ENCODE data around the gene NCAPH2. TPM values are rescaled to one million over a fixed set of nuclear protein-coding genes. Genes with fewer than 3 reads are reported as not detected.

The NCAPH2 gene
- total RNA-seq, 4 donors from 2014 or later = 26.5 to 64.7 (median 41.6) TPM

DNA sequence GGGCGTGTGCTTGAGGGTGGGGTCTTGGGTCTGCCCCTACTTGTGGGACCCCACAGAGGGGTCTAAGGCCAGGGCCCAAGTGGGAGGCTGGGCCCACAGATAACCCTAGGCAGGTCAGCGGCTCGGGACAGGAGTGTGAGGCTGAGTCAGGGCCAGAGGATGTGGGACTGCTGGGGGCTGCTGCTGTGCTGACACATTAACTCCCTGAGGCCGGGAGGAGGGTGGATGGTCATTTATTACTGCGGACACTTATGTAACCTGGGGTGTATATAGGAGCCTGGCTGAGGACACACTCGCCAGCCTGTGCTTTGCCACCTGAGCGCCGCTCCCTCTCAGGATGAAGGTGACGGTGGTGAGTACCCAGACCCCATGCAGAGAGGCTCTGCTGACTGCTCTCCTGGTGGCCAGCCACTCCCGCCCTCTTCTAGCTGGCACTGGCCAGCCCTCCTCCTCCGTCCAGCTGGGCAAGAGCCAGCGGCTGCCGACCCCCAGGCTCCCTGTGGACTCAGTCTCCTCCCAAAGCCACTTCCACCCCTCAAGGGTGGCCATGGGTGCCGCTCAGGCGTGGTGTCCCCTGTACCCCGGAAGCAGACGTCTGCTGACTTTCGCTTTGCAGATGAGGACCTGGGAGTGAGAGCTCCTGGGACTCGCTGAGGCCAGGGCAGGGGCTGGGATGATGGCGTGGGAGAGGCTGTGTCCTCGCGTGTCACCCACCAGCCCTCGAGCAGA, 21.3 kb upstream of the NCAPH2 start, which contains the start of gene MIOX:
Gene MIOX, plus strand, starts transcription at position 299 of the 729 bp plus-strand sequence. Its CDS starts 39 bp downstream, at position 338.
- Histone ChIP-seq H3K27ac (no peak within 1 kb of the TSS), H3K4me1 (peaks cover 5 to 20% (median 16%) of the 10 kb centered on the region in 4 donors), H3K27me3 (peaks cover 15% of the 10 kb centered on the region), H3K9me3 (no peaks in the 10 kb centered on the region), H3K4me3 (no peak within 1 kb of the TSS), H3K36me3 (no peaks in the 10 kb centered on the region)
- WGBS, 2 donors (ENCODE audit: low coverage in 1 of 2) = 80% methylated on average over 21 of the region's 23 CpGs; no CpG with 5 or more reads in 1 of the 2 donors
- TF ChIP-seq EP300 (IDR thresholded peaks at IDR 0.05; ENCODE audit: low read depth) (no peak), POLR2A (IDR thresholded peaks at IDR 0.05) (no peak), POLR2AphosphoS5 (IDR thresholded peaks at IDR 0.05) (no peak)
- TF ChIP-seq, protein P1, sequence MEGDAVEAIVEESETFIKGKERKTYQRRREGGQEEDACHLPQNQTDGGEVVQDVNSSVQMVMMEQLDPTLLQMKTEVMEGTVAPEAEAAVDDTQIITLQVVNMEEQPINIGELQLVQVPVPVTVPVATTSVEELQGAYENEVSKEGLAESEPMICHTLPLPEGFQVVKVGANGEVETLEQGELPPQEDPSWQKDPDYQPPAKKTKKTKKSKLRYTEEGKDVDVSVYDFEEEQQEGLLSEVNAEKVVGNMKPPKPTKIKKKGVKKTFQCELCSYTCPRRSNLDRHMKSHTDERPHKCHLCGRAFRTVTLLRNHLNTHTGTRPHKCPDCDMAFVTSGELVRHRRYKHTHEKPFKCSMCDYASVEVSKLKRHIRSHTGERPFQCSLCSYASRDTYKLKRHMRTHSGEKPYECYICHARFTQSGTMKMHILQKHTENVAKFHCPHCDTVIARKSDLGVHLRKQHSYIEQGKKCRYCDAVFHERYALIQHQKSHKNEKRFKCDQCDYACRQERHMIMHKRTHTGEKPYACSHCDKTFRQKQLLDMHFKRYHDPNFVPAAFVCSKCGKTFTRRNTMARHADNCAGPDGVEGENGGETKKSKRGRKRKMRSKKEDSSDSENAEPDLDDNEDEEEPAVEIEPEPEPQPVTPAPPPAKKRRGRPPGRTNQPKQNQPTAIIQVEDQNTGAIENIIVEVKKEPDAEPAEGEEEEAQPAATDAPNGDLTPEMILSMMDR (IDR thresholded peaks at IDR 0.05) = no peak
- intact Hi-C loops (cut with DNase I; ENCODE audit: low total_unique reads) = no loop called here
- DNase-seq = no peak
- in situ Hi-C loops (cut with MboI; ENCODE audit: low pct_ligation_motif_present in 1 of 4, low pct_unique_long_range_greater_than_20kb in 1 of 4, low sequenced_read_pairs in 3 of 4) = no loop called here

DNA sequence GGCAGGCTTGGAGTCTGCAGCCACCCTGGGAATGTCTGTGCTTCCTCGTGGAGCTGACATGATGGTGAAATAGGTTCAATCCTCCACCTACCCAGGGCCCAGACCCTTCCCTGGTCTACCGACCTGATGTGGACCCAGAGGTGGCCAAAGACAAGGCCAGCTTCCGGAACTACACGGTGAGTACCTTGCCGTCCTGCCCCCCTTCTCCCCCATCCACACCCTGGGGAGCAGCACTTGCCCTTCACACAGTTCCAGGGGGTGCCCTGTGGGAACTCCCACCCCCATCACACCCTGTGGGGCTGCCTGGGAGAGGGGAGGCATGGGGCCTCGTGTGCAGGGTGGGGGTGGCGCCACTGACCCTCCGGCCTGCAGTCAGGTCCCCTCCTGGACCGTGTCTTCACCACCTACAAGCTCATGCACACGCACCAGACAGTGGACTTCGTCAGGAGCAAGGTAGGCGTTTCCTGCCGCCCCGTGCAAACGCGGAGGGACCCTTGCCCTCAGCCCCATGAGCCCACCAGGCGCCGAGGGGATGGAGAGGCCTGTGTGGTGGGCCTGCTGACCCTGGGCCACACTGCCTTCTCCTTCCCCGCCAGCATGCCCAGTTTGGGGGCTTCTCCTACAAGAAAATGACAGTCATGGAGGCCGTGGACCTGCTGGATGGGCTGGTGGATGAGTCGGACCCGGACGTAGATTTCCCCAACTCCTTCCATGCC, 20.6 kb upstream of the NCAPH2 start:
- in situ Hi-C loops (cut with MboI; ENCODE audit: low pct_ligation_motif_present in 1 of 4, low pct_unique_long_range_greater_than_20kb in 1 of 4, low sequenced_read_pairs in 3 of 4) = no loop called here
- no peak overlapping the region for H3K4me3 ChIP-seq
- no peak for DNase-seq
- H3K27ac ChIP-seq = no peak overlapping the region
- H3K27me3 ChIP-seq = peaks cover 7% of the 10 kb centered on the region
- H3K36me3 ChIP-seq = no peaks in the 10 kb centered on the region
- no peaks in the 10 kb centered on the region for H3K9me3 ChIP-seq
- peaks cover 5 to 12% (median 10%) of the 10 kb centered on the region in 4 donors for H3K4me1 ChIP-seq
- WGBS, 2 donors (ENCODE audit: low coverage in 1 of 2) = 84% methylated on average over 23 of the region's 23 CpGs; no CpG with 5 or more reads in 1 of the 2 donors
- intact Hi-C loops (cut with DNase I; ENCODE audit: low total_unique reads) = no loop called here
- TF ChIP-seq POLR2A (IDR thresholded peaks at IDR 0.05) (no peak), POLR2AphosphoS5 (IDR thresholded peaks at IDR 0.05) (no peak), EP300 (IDR thresholded peaks at IDR 0.05; ENCODE audit: low read depth) (no peak)
- TF ChIP-seq, protein P1 (IDR thresholded peaks at IDR 0.05) = no peak

DNA sequence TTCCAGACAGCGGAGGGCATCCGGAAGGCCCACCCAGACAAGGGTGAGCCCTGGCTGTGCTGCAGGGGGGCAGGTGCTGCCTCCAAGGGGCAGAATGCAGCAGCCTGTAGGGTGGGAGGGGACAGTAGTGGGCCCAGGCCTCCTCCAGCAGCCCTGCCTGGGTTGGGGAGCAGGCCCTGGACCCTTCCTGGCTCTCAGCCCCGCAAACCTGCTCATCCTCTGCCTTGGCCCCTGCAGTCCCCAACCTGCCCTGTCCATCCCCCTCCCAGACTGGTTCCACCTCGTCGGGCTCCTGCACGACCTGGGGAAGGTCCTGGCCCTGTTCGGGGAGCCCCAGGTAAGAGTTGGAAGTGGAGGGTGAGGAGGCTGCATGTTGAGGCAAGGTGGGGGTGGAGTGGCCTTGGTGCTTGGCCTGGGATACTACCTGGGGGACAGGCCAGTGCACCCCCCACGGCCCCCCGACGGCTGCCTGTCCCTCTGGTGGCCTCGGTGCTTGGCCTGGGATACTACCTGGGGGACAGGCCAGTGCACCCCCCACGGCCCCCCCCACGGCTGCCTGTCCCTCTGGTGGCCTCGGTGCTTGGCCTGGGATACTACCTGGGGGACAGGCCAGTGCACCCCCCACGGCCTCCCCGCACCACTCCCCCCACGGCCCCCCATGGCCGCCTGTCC, 19.9 kb upstream of the NCAPH2 start:
- no peaks in the 10 kb centered on the region for H3K36me3 ChIP-seq
- 88% methylated on average over 10 of the region's 18 CpGs; no CpG with 5 or more reads in 1 of the 2 donors for WGBS, 2 donors (ENCODE audit: low coverage in 1 of 2)
- no peak for TF ChIP-seq POLR2AphosphoS5 (IDR thresholded peaks at IDR 0.05)
- no peak for TF ChIP-seq EP300 (IDR thresholded peaks at IDR 0.05; ENCODE audit: low read depth)
- TF ChIP-seq POLR2A (IDR thresholded peaks at IDR 0.05) = no peak
- TF ChIP-seq, protein P1 (IDR thresholded peaks at IDR 0.05) = no peak
- intact Hi-C loops (cut with DNase I; ENCODE audit: low total_unique reads) = no loop called here
- in situ Hi-C loops (cut with MboI; ENCODE audit: low pct_ligation_motif_present in 1 of 4, low pct_unique_long_range_greater_than_20kb in 1 of 4, low sequenced_read_pairs in 3 of 4) = no loop called here
- peaks cover under 1% of the 10 kb centered on the region for H3K27me3 ChIP-seq
- H3K27ac ChIP-seq = no peak overlapping the region
- H3K4me1 ChIP-seq = peaks cover 5 to 12% (median 10%) of the 10 kb centered on the region in 4 donors
- no peaks in the 10 kb centered on the region for H3K9me3 ChIP-seq
- no peak for DNase-seq
- no peak overlapping the region for H3K4me3 ChIP-seq

DNA sequence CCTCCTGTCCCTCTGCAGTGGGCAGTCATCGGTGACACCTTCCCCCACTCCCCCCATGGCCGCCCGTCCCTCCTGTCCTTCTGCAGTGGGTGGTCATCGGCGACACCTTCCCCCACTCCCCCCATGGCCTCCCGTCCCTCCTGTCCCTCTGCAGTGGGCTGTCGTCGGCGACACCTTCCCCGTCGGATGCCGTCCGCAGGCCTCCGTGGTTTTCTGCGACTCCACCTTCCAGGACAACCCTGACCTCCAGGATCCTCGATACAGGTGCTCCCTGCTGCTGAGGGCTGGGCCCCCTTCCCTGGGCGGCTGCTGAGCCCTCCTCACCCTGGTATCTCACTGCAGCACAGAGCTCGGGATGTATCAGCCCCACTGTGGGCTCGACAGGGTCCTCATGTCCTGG, 19.1 kb upstream of the NCAPH2 start:
- no peaks in the 10 kb centered on the region for H3K9me3 ChIP-seq
- no peak for DNase-seq
- no peak overlapping the region for H3K27ac ChIP-seq
- H3K4me1 ChIP-seq = peaks cover 5 to 10% (median 8%) of the 10 kb centered on the region in 4 donors
- no peaks in the 10 kb centered on the region for H3K27me3 ChIP-seq
- no peak overlapping the region for H3K4me3 ChIP-seq
- in situ Hi-C loops (cut with MboI; ENCODE audit: low pct_ligation_motif_present in 1 of 4, low pct_unique_long_range_greater_than_20kb in 1 of 4, low sequenced_read_pairs in 3 of 4) = no loop called here
- no peak for TF ChIP-seq POLR2A (IDR thresholded peaks at IDR 0.05)
- no peak for TF ChIP-seq POLR2AphosphoS5 (IDR thresholded peaks at IDR 0.05)
- no peak for TF ChIP-seq EP300 (IDR thresholded peaks at IDR 0.05; ENCODE audit: low read depth)
- WGBS, 2 donors (ENCODE audit: low coverage in 1 of 2) = 83 to 84% methylated on average over 12 to 19 of the region's 19 CpGs
- no peaks in the 10 kb centered on the region for H3K36me3 ChIP-seq
- intact Hi-C loops (cut with DNase I; ENCODE audit: low total_unique reads) = no loop called here
